IMR-90 (cell line): ENCODE data around the gene KIF18B. TPM values are rescaled to one million over a fixed set of nuclear protein-coding genes. Genes with fewer than 3 reads are reported as not detected.

Experiments
- ATAC-seq: fragments of 200-7000 bp; cut with Tn5 transposase; 2 replicates; pipeline ENCODE4 v1.9.1; 2020; ENCODE audit warnings: low read depth, mild to moderate bottlenecking, moderate library complexity
- BruUV-seq: library from RNA; stranded (reverse); fragments of 400-500 nt; replicated peaks from 2 replicates; lab custom pipeline; 2021; lab: Mats Ljungman, UMichigan
- CTCF ChIA-PET: fragments of 300-600 bp; formaldehyde crosslinking; extraction: SDS; loops from one replicate; lab custom pipeline; 2021; ENCODE audit warnings: antibody characterized with exemption; lab: Yijun Ruan, JAX
- POLR2A ChIA-PET: fragments of 300-600 bp; sonication (Branson Sonifier 250); formaldehyde crosslinking; loops from one replicate; lab custom pipeline; 2022; ENCODE audit warnings: antibody characterized with exemption; ENCODE audit not compliant: unreplicated experiment; lab: Charles Lee
- DNase-seq: peaks from one replicate; pipeline ENCODE4 v3.0.0; 2013
- H2AFZ ChIP-seq: replicated peaks from 2 replicates; pipeline ENCODE3; 2013; ENCODE audit warnings: low read length, mild to moderate bottlenecking; ENCODE audit not compliant: poor library complexity
- H2AK5ac ChIP-seq: 2 replicates; pipeline ENCODE4 v1.6.1; 2013; ENCODE audit warnings: low read depth, low read length, inconsistent platforms
- H2AK9ac ChIP-seq: replicated peaks from 2 replicates; pipeline ENCODE3; 2013; ENCODE audit warnings: mild to moderate bottlenecking, low read depth, low read length, moderate library complexity; ENCODE audit not compliant: poor library complexity
- H2BK120ac ChIP-seq: 2 replicates; pipeline ENCODE4 v1.6.1; 2013; ENCODE audit warnings: low read depth, low read length, inconsistent platforms
- H2BK15ac ChIP-seq: 3 replicates; pipeline ENCODE4 v1.6.1; 2013; ENCODE audit warnings: low read depth, low read length, inconsistent platforms
- H2BK20ac ChIP-seq: 2 replicates; pipeline ENCODE4 v1.6.1; 2013; ENCODE audit warnings: low read depth, mild to moderate bottlenecking, inconsistent platforms, low read length, moderate library complexity
- H2BK5ac ChIP-seq: 2 replicates; pipeline ENCODE4 v1.6.1; 2013; ENCODE audit warnings: mild to moderate bottlenecking, low read depth, low read length, inconsistent platforms; ENCODE audit not compliant: poor library complexity, severe bottlenecking
- H3K14ac ChIP-seq: replicated peaks from 2 replicates; pipeline ENCODE4 v1.6.1; 2013; ENCODE audit warnings: low read depth, low read length, inconsistent platforms
- H3K18ac ChIP-seq: 2 replicates; pipeline ENCODE4 v1.6.1; 2013; ENCODE audit warnings: low read depth, low read length, control low read depth
- H3K23ac ChIP-seq: 2 replicates; pipeline ENCODE4 v1.6.1; 2013; ENCODE audit warnings: low read depth, low read length, inconsistent platforms
- H3K27ac ChIP-seq: 2 replicates; pipeline ENCODE4 v1.5.1; 2013; ENCODE audit warnings: mild to moderate bottlenecking, control low read depth, low read length; ENCODE audit not compliant: insufficient read depth
- H3K27me3 ChIP-seq: 2 replicates; pipeline ENCODE4 v1.6.1; 2013; ENCODE audit warnings: low read length; ENCODE audit not compliant: control insufficient read depth, insufficient read depth
- H3K36me3 ChIP-seq: 2 replicates; pipeline ENCODE4 v1.6.1; 2013; ENCODE audit warnings: low read length, mixed read lengths; ENCODE audit not compliant: control insufficient read depth, insufficient read depth
- H3K4ac ChIP-seq: 2 replicates; pipeline ENCODE4 v1.6.1; 2013; ENCODE audit warnings: low read depth, low read length, inconsistent platforms
- H3K4me1 ChIP-seq: 2 replicates; pipeline ENCODE4 v1.6.1; 2013; ENCODE audit warnings: low read length, mixed read lengths; ENCODE audit not compliant: control insufficient read depth, insufficient read depth
- H3K4me2 ChIP-seq: 2 replicates; pipeline ENCODE4 v1.6.1; 2013; ENCODE audit warnings: low read depth, mild to moderate bottlenecking, control low read depth, low read length, moderate library complexity
- H3K4me3 ChIP-seq: 2 replicates; pipeline ENCODE4 v1.5.1; 2013; ENCODE audit warnings: low read depth, mild to moderate bottlenecking, control low read depth, low read length, moderate library complexity; ENCODE audit not compliant: insufficient read depth
- H3K56ac ChIP-seq: 2 replicates; pipeline ENCODE4 v1.6.1; 2013; ENCODE audit warnings: low read length, inconsistent platforms; ENCODE audit not compliant: insufficient read depth; ENCODE audit errors: extremely low read depth
- H3K79me1 ChIP-seq, 2 experiments: 2 replicates each; pipeline ENCODE4 v1.6.1; 2013; ENCODE audit warnings: low read length in 2 of 2, inconsistent platforms in 1 of 2, low read depth in 1 of 2
- H3K9ac ChIP-seq: 2 replicates; pipeline ENCODE4 v1.6.1; 2013; ENCODE audit warnings: low read depth, low read length, control low read depth
- H3K9me1 ChIP-seq: 2 replicates; pipeline ENCODE4 v1.6.1; 2013; ENCODE audit warnings: low read length, inconsistent platforms; ENCODE audit not compliant: insufficient read depth
- H3K9me3 ChIP-seq: 2 replicates; pipeline ENCODE4 v1.6.1; 2013; ENCODE audit warnings: low read length; ENCODE audit not compliant: control insufficient read depth, insufficient read depth
- H4K20me1 ChIP-seq: 2 replicates; pipeline ENCODE4 v1.6.1; 2013; ENCODE audit warnings: low read length, inconsistent platforms; ENCODE audit not compliant: insufficient read depth
- H4K5ac ChIP-seq: 2 replicates; pipeline ENCODE4 v1.6.1; 2013; ENCODE audit warnings: mild to moderate bottlenecking, low read depth, low read length, control low read depth
- H4K8ac ChIP-seq, 2 experiments: 2 replicates each; pipeline ENCODE4 v1.6.1; 2013; ENCODE audit warnings: low read depth in 2 of 2, low read length in 2 of 2, control low read depth in 1 of 2, inconsistent platforms in 1 of 2
- H4K91ac ChIP-seq: 2 replicates; pipeline ENCODE4 v1.6.1; 2013; ENCODE audit warnings: low read depth, low read length, inconsistent platforms; ENCODE audit not compliant: insufficient read depth
- CTCF ChIP-seq: conservative IDR thresholded peaks from 2 replicates; pipeline ENCODE4 v1.5.1; 2012; ENCODE audit warnings: mild to moderate bottlenecking, low read depth, low read length, improper control_type of control experiment
- MAZ ChIP-seq: IDR thresholded peaks from 2 replicates; pipeline ENCODE4 v1.6.1; 2012; ENCODE audit warnings: low read depth, mild to moderate bottlenecking, low read length, improper control_type of control experiment, moderate library complexity, borderline replicate concordance
- WGBS, 2 experiments: methylation state at CpG; one replicate each; pipeline versions ENCODE4 v1.1.5 to v1.1.7; 2013; ENCODE audit warnings: missing lambda C conversion rate in 2 of 2; ENCODE audit not compliant: insufficient read length in 1 of 2; ENCODE audit errors: extremely low coverage in 2 of 2; 5-methylcytosine and 5-hydroxymethylcytosine counted together
- dilution Hi-C: fragments of 300-500 bp; cut with HindIII; formaldehyde crosslinking; loops from one replicate; pipeline ENCODE4 v1.14.3; 2018; ENCODE audit warnings: low sequenced_read_pairs; ENCODE audit not compliant: unreplicated experiment
- in situ Hi-C: fragments of 300-500 bp; cut with MboI; formaldehyde crosslinking; loops from 3 replicates; pipeline ENCODE4 v1.14.3; 2019; ENCODE audit warnings: low sequenced_read_pairs, inconsistent platforms, mixed read lengths
- intact Hi-C: fragments of 100-400 bp; cut with micrococcal nuclease; formaldehyde crosslinking; loops from 2 replicates; pipeline ENCODE4 v1.10.0; 2022
- polyA plus RNA-seq, 3 experiments: library from polyadenylated mRNA; depleted of rRNA; stranded (reverse); fragments of >200 nt; gene quantifications; 2 replicates each; pipeline ENCODE4 v1.2.3, GENCODE V29; 2012; ENCODE audit warnings: low replicate concordance in 1 of 3
- total RNA-seq: library from RNA; depleted of rRNA; stranded (reverse); fragments of >200 nt; gene quantifications from 2 replicates; pipeline ENCODE4 v1.2.3, GENCODE V29; 2012

The KIF18B gene
- total and polyA plus RNA-seq, 2 of the 4 experiments (the other 2 are of a cell fraction), result 1.3 to 16.0 TPM

- Histone ChIP-seq H3K4me2 (peak overlapping the region; percentile 52), H2BK5ac (peak overlapping the region; percentile 34), H3K18ac (peak overlapping the region; percentile 87), H3K4me1 (peaks cover 39% of the 10 kb centered on the region), H2BK20ac (peak overlapping the region; percentile 98), H3K14ac (peak overlapping the region; percentile 89), H4K91ac (peak overlapping the region; percentile 93), H3K9me1 (peaks cover 23% of the 10 kb centered on the region), H3K27me3 (peaks cover 4% of the 10 kb centered on the region; the same call in 1 of the 2 replicates), H2AK5ac (peak overlapping the region; percentile 98), H2BK120ac (peak overlapping the region; percentile 97), H3K36me3 (no peaks in the 10 kb centered on the region), H4K20me1 (peaks cover 5% of the 10 kb centered on the region; the same call in 1 of the 2 replicates), H4K5ac (peak overlapping the region; percentile 70), H3K27ac (peak overlapping the region; percentile 94), H3K4ac (peak overlapping the region; percentile 98), H3K23ac (peak overlapping the region; percentile 66; the same call in 1 of the 2 replicates), H3K56ac (no peak overlapping the region), H3K4me3 (no peak overlapping the region), H2BK15ac (peak overlapping the region; percentile 97; the same call in 2 of the 3 replicates), H2AFZ (peak overlapping the region; percentile 73), H3K9me3 (no peaks in the 10 kb centered on the region), H3K79me1 (peaks cover 0 to 6% of the 10 kb centered on the region in 2 experiments; a peak in 1 of 4 replicates), H2AK9ac (peak overlapping the region; percentile 89), H3K9ac (peak overlapping the region; percentile 13; the same call in 1 of the 2 replicates), H4K8ac (peak overlapping the region; percentile 73 to 94; a peak in 3 of 4 replicates)
- ATAC-seq (peak; percentile 86), DNase-seq (peak; percentile 82)
- no TSS peak for BruUV-seq
- dilution Hi-C loops, result no loop called here
- WGBS, 2 experiments, result 0% methylated on average over 1 of the region's 9 CpGs; no CpG with 5 or more reads in 1 of the 2 experiments
- ChIA-PET CTCF (no interaction called here), POLR2A (no interaction called here)
- intact Hi-C loops, result loop anchor here (2.0 kb wide), 1 partner anchor 39 kb away; no protein-coding TSS in a partner anchor
- in situ Hi-C loops, result no loop called here
- peak; percentile 63; the same call in 1 of the 2 replicates for TF ChIP-seq MAZ
- no peak for TF ChIP-seq CTCF
These were observed 31.9 kb upstream of the KIF18B start for GRCh38 chr17:44979426-44979995.
